ENCODE data around the gene CLPTM1.

Gene CLPTM1

DNA sequence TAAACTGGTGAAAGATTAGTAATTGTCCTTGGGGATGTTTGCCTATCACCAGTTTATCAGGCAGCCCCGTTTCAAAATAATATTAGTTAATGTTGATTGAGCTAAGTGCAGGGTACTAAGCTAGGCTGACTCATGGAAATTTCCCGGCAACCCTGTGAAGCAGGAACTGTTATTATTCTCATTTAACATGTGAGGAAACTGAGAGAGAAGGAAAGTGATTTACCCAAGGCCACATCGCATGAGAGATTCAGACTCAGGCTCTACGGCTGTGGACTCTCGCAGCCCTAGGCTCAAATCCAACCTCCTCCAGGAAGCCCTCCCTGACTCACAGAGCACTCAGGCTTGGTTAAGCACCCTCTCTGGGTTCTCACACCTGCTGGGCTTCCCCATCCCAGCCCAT, 19.7 kb downstream of the CLPTM1 start:
- H3K18ac ChIP-seq (ENCODE audit: low read length): no peak overlapping the region
- H3K4me1 ChIP-seq (ENCODE audit: control insufficient read depth in 2 of 2, insufficient read depth in 1 of 2, low read depth in 1 of 2, low read length in 2 of 2): no peaks in the 10 kb centered on the region
- no peak overlapping the region for H2BK12ac ChIP-seq (ENCODE audit: low read length)
- no peak overlapping the region for H2BK5ac ChIP-seq (ENCODE audit: low read length)
- WGBS, 2 donors (ENCODE audit: extremely low coverage in 2 of 2, insufficient read length in 2 of 2, insufficient replicate concordance in 1 of 2): no CpG with 5 or more reads among the region's 5 CpGs
- H2AK5ac ChIP-seq (ENCODE audit: low read depth, low read length): no peak overlapping the region
- no peak overlapping the region for H2BK120ac ChIP-seq (ENCODE audit: low read depth, low read length)
- no peak overlapping the region for H2AFZ ChIP-seq (ENCODE audit: low read length)
- no peaks in the 10 kb centered on the region for H3K27me3 ChIP-seq (ENCODE audit: control insufficient read depth in 3 of 3, insufficient read depth in 3 of 3, low read depth in 1 of 3, low read length in 3 of 3)
- no peak overlapping the region for H4K91ac ChIP-seq (ENCODE audit: low read depth, low read length, poor library complexity)
- no peak overlapping the region for H3K9ac ChIP-seq (ENCODE audit: low read depth, low read length, poor library complexity)
- no peak for DNase-seq (ENCODE audit: low spot score)
- H3K79me1 ChIP-seq (ENCODE audit: low read depth, low read length): no peaks in the 10 kb centered on the region
- no peaks in the 10 kb centered on the region for H3K9me3 ChIP-seq (replicated peaks in 1 of 2; ENCODE audit: control insufficient read depth in 2 of 2, insufficient read depth in 1 of 2, low read depth in 1 of 2, low read length in 2 of 2)
- H4K8ac ChIP-seq (ENCODE audit: low read depth, low read length): no peak overlapping the region
- H3K27ac ChIP-seq (replicated peaks; ENCODE audit: low read length): no peak overlapping the region
- no peak overlapping the region for H3K23ac ChIP-seq (ENCODE audit: low read depth, low read length, poor library complexity)
- H3K4ac ChIP-seq (ENCODE audit: low read length): no peak overlapping the region
- H3K14ac ChIP-seq (ENCODE audit: low read length): no peak overlapping the region
- H3K4me3 ChIP-seq (ENCODE audit: low read length in 2 of 2): no peak overlapping the region
- no peak overlapping the region for H3K4me2 ChIP-seq (ENCODE audit: insufficient read depth, low read length, poor library complexity, severe bottlenecking)
- H2BK15ac ChIP-seq (ENCODE audit: low read length): no peak overlapping the region
- H3K36me3 ChIP-seq (replicated peaks in 1 of 2; ENCODE audit: control insufficient read depth in 2 of 2, insufficient read depth in 2 of 2, low read length in 2 of 2): peaks cover 44 to 75% of the 10 kb centered on the region in 2 donors

DNA sequence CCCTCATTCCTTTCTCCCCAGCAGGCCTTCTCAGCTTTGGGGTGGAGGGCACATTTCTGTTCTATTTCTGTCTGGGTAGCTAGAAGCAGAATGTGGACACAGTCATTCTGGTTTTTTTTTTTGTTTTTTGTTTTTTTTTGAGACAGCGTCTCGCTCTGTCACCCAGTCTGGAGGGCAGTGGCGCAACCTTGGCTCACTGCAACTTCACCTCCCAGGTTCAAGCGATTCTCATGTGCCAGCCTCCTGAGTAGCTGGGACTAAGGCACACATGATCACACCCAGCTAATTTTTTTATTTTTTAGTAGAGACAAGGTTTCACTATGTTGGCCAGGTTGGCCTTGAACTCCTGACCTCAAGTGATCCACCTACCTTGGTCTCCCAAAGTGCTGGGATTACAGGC, 20.3 kb downstream of the CLPTM1 start:
- H3K4me1 ChIP-seq (ENCODE audit: control insufficient read depth in 2 of 2, insufficient read depth in 1 of 2, low read depth in 1 of 2, low read length in 2 of 2): no peaks in the 10 kb centered on the region
- no peak overlapping the region for H3K4ac ChIP-seq (ENCODE audit: low read length)
- no peaks in the 10 kb centered on the region for H3K79me1 ChIP-seq (ENCODE audit: low read depth, low read length)
- no peak overlapping the region for H2BK5ac ChIP-seq (ENCODE audit: low read length)
- no peak for DNase-seq (ENCODE audit: low spot score)
- no peak overlapping the region for H3K4me3 ChIP-seq (ENCODE audit: low read length in 2 of 2)
- no peak overlapping the region for H2AFZ ChIP-seq (ENCODE audit: low read length)
- H4K8ac ChIP-seq (ENCODE audit: low read depth, low read length): no peak overlapping the region
- no peak overlapping the region for H3K27ac ChIP-seq (replicated peaks; ENCODE audit: low read length)
- no peaks in the 10 kb centered on the region for H3K9me3 ChIP-seq (replicated peaks in 1 of 2; ENCODE audit: control insufficient read depth in 2 of 2, insufficient read depth in 1 of 2, low read depth in 1 of 2, low read length in 2 of 2)
- no peak overlapping the region for H3K4me2 ChIP-seq (ENCODE audit: insufficient read depth, low read length, poor library complexity, severe bottlenecking)
- H2BK120ac ChIP-seq (ENCODE audit: low read depth, low read length): no peak overlapping the region
- H3K18ac ChIP-seq (ENCODE audit: low read length): no peak overlapping the region
- H3K36me3 ChIP-seq (replicated peaks in 1 of 2; ENCODE audit: control insufficient read depth in 2 of 2, insufficient read depth in 2 of 2, low read length in 2 of 2): peaks cover 45 to 77% of the 10 kb centered on the region in 2 donors
- H4K91ac ChIP-seq (ENCODE audit: low read depth, low read length, poor library complexity): no peak overlapping the region
- WGBS, 2 donors (ENCODE audit: extremely low coverage in 2 of 2, insufficient read length in 2 of 2, insufficient replicate concordance in 1 of 2): no CpG with 5 or more reads among the region's 4 CpGs
- H2BK15ac ChIP-seq (ENCODE audit: low read length): no peak overlapping the region
- H3K9ac ChIP-seq (ENCODE audit: low read depth, low read length, poor library complexity): no peak overlapping the region
- H3K23ac ChIP-seq (ENCODE audit: low read depth, low read length, poor library complexity): no peak overlapping the region
- no peak overlapping the region for H2BK12ac ChIP-seq (ENCODE audit: low read length)
- no peak overlapping the region for H2AK5ac ChIP-seq (ENCODE audit: low read depth, low read length)
- H3K27me3 ChIP-seq (ENCODE audit: control insufficient read depth in 3 of 3, insufficient read depth in 3 of 3, low read depth in 1 of 3, low read length in 3 of 3): no peaks in the 10 kb centered on the region
- no peak overlapping the region for H3K14ac ChIP-seq (ENCODE audit: low read length)

DNA sequence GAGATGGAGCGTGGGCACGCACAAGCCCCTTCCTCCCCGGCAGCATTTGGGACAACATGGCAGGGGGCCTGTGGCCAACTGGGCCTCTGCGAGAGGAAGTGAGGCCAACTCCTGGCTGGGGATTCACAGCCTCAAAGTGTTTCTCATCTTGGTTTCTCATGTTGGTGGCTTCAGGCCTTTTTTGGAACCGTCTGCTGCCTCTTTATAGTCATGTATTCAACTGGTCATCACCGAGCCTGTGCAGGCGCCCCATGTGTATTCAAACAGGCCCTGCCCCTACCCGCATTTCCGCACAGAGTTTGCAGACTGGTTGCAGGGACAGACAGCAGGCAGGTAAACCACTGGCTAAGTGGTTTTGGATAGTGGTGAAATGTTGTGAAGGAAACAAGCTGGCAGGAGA, 28.8 kb downstream of the CLPTM1 start:
- no CpG with 5 or more reads among the region's 9 CpGs for WGBS, 2 donors (ENCODE audit: extremely low coverage in 2 of 2, insufficient read length in 2 of 2, insufficient replicate concordance in 1 of 2)
- no peak overlapping the region for H3K18ac ChIP-seq (ENCODE audit: low read length)

DNA sequence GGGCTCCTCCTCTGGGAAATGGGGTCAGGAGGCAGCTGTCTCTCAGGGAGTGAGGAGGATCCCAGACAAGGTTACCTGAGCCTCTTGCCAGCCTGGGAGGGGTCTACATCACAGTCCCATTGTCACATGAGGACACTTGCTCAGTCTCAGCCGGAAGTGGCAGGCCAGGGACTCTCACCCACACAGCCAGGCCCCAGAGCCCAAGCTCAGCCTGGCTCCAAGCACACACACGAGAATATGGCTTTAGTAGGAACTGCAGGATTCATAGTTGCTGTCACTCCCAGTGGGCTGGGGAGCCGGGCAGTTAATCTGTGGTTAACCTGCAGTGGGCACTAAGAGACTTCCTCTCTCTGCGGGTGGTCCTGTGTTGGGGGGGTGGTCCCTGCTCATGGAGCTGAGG, 30.3 kb downstream of the CLPTM1 start:
- Histone ChIP-seq H2BK5ac (ENCODE audit: low read length) (peak overlapping the region; percentile 24), H3K4me1 (ENCODE audit: control insufficient read depth in 2 of 2, insufficient read depth in 1 of 2, low read depth in 1 of 2, low read length in 2 of 2) (no peaks in the 10 kb centered on the region), H3K9ac (ENCODE audit: low read depth, low read length, poor library complexity) (no peak overlapping the region), H3K79me1 (ENCODE audit: low read depth, low read length) (peaks cover 1% of the 10 kb centered on the region), H3K4ac (ENCODE audit: low read length) (no peak overlapping the region), H3K27ac (replicated peaks; ENCODE audit: low read length) (no peak overlapping the region), H3K14ac (ENCODE audit: low read length) (no peak overlapping the region), H3K23ac (ENCODE audit: low read depth, low read length, poor library complexity) (no peak overlapping the region), H2BK12ac (ENCODE audit: low read length) (no peak overlapping the region), H4K91ac (ENCODE audit: low read depth, low read length, poor library complexity) (no peak overlapping the region), H3K36me3 (replicated peaks in 1 of 2; ENCODE audit: control insufficient read depth in 2 of 2, insufficient read depth in 2 of 2, low read length in 2 of 2) (peaks cover 18 to 84% of the 10 kb centered on the region in 2 donors), H3K27me3 (ENCODE audit: control insufficient read depth in 3 of 3, insufficient read depth in 3 of 3, low read depth in 1 of 3, low read length in 3 of 3) (no peaks in the 10 kb centered on the region), H2BK15ac (ENCODE audit: low read length) (no peak overlapping the region), H3K18ac (ENCODE audit: low read length) (no peak overlapping the region), H3K4me3 (ENCODE audit: low read length in 2 of 2) (no peak overlapping the region), H2BK120ac (ENCODE audit: low read depth, low read length) (no peak overlapping the region), H2AFZ (ENCODE audit: low read length) (no peak overlapping the region), H3K4me2 (ENCODE audit: insufficient read depth, low read length, poor library complexity, severe bottlenecking) (no peak overlapping the region), H4K8ac (ENCODE audit: low read depth, low read length) (no peak overlapping the region), H2AK5ac (ENCODE audit: low read depth, low read length) (no peak overlapping the region), H3K9me3 (replicated peaks in 1 of 2; ENCODE audit: control insufficient read depth in 2 of 2, insufficient read depth in 1 of 2, low read depth in 1 of 2, low read length in 2 of 2) (no peaks in the 10 kb centered on the region)
- WGBS, 2 donors (ENCODE audit: extremely low coverage in 2 of 2, insufficient read length in 2 of 2, insufficient replicate concordance in 1 of 2): no CpG with 5 or more reads among the region's 4 CpGs
- no peak for DNase-seq (ENCODE audit: low spot score)

More for the DNA sequence above, 28.8 kb downstream of the CLPTM1 start:
- H4K8ac ChIP-seq (ENCODE audit: low read depth, low read length): peak overlapping the region; percentile 48
- no peak overlapping the region for H2BK12ac ChIP-seq (ENCODE audit: low read length)
- H3K4me3 ChIP-seq (ENCODE audit: low read length in 2 of 2): no peak overlapping the region
- peaks cover 1% of the 10 kb centered on the region for H3K79me1 ChIP-seq (ENCODE audit: low read depth, low read length)
- no peak overlapping the region for H2AFZ ChIP-seq (ENCODE audit: low read length)
- no peak overlapping the region for H3K4ac ChIP-seq (ENCODE audit: low read length)
- no peak overlapping the region for H3K14ac ChIP-seq (ENCODE audit: low read length)
- no peak overlapping the region for H3K23ac ChIP-seq (ENCODE audit: low read depth, low read length, poor library complexity)
- H2BK120ac ChIP-seq (ENCODE audit: low read depth, low read length): no peak overlapping the region
- no peak for DNase-seq (ENCODE audit: low spot score)
- H2BK15ac ChIP-seq (ENCODE audit: low read length): no peak overlapping the region
- H3K9me3 ChIP-seq (replicated peaks in 1 of 2; ENCODE audit: control insufficient read depth in 2 of 2, insufficient read depth in 1 of 2, low read depth in 1 of 2, low read length in 2 of 2): no peaks in the 10 kb centered on the region
- no peak overlapping the region for H2BK5ac ChIP-seq (ENCODE audit: low read length)
- no peak overlapping the region for H4K91ac ChIP-seq (ENCODE audit: low read depth, low read length, poor library complexity)
- no peak overlapping the region for H3K27ac ChIP-seq (replicated peaks; ENCODE audit: low read length)
- no peak overlapping the region for H2AK5ac ChIP-seq (ENCODE audit: low read depth, low read length)
- H3K4me1 ChIP-seq (ENCODE audit: control insufficient read depth in 2 of 2, insufficient read depth in 1 of 2, low read depth in 1 of 2, low read length in 2 of 2): no peaks in the 10 kb centered on the region
- peaks cover 18 to 84% of the 10 kb centered on the region in 2 donors for H3K36me3 ChIP-seq (replicated peaks in 1 of 2; ENCODE audit: control insufficient read depth in 2 of 2, insufficient read depth in 2 of 2, low read length in 2 of 2)
- H3K27me3 ChIP-seq (ENCODE audit: control insufficient read depth in 3 of 3, insufficient read depth in 3 of 3, low read depth in 1 of 3, low read length in 3 of 3): no peaks in the 10 kb centered on the region
- H3K4me2 ChIP-seq (ENCODE audit: insufficient read depth, low read length, poor library complexity, severe bottlenecking): no peak overlapping the region
- H3K9ac ChIP-seq (ENCODE audit: low read depth, low read length, poor library complexity): peak overlapping the region; percentile 44

All from neuronal stem cell (in vitro differentiated cells).